A549 (cell line): ENCODE measurements around the gene UCKL1. TPM values are rescaled to one million over a fixed set of nuclear protein-coding genes. Genes with fewer than 3 reads are reported as not detected.
A peak's percentile ranks its signal among the peaks of the same experiment; 100 is the strongest.

Source experiments
- ATAC-seq, 2 experiments: fragments of 200-7000 bp in 1 of 2; fragments of >200 bp in 1 of 2; cut with Nextera tagmentation in 1 of 2; cut with Tn5 transposase in 1 of 2; 3 replicates each; pipeline versions ENCODE4 v1.8.0 to v1.9.1; 2018 to 2020; ENCODE audit warnings: mild to moderate bottlenecking in 1 of 2, moderate library complexity in 1 of 2
- CTCF ChIA-PET: fragments of 300-600 bp; sonication (Branson Sonifier 250); formaldehyde crosslinking; extraction: SDS; loops from one replicate; lab custom pipeline; 2021; ENCODE audit warnings: antibody characterized with exemption, inconsistent platforms; lab: Yijun Ruan, JAX
- POLR2A ChIA-PET: fragments of 350-600 bp; formaldehyde crosslinking; extraction: SDS; loops from one replicate; lab custom pipeline; 2021; ENCODE audit warnings: antibody characterized with exemption, inconsistent platforms; lab: Yijun Ruan, JAX
- DNase-seq, 2 experiments: peaks; one replicate each; pipeline versions ENCODE4 v3.0.0 to v3.0.0-alpha.2; 2011 to 2016; ENCODE audit warnings: low read depth in 1 of 2, low spot score in 1 of 2
- FAIRE-seq: peaks from 2 replicates; lab custom pipeline; 2011; peaks lifted over from hg19 to GRCh38; lab: Jason Lieb, UNC
- H3K27ac ChIP-seq, 2 experiments: fragments of >200 bp; sonication (Bioruptor Twin); formaldehyde crosslinking; 3 replicates each; pipeline ENCODE4 v1.5.1; 2016 to 2017
- H3K4me1 ChIP-seq: fragments of >200 bp; sonication (Bioruptor Twin); formaldehyde crosslinking; 3 replicates; pipeline ENCODE4 v1.6.1; 2016
- H3K4me2 ChIP-seq: fragments of >200 bp; sonication (Bioruptor Twin); formaldehyde crosslinking; 3 replicates; pipeline ENCODE4 v1.6.1; 2016
- H3K4me3 ChIP-seq: fragments of >200 bp; sonication (Bioruptor Twin); formaldehyde crosslinking; 3 replicates; pipeline ENCODE4 v1.5.1; 2016
- H3K9me3 ChIP-seq: fragments of >200 bp; sonication (Bioruptor Twin); formaldehyde crosslinking; 3 replicates; pipeline ENCODE4 v1.6.1; 2016
- ATOH8 ChIP-seq: fragments of 250-450 bp; sonication (Bioruptor Pico); IDR thresholded peaks from 2 replicates; pipeline ENCODE4 v1.5.0; 2020; ENCODE audit warnings: low read depth, mild to moderate bottlenecking, moderate library complexity
- BHLHE40 ChIP-seq: IDR thresholded peaks from 2 replicates; pipeline ENCODE4 v1.6.1; 2012; ENCODE audit warnings: low read depth, low read length, inconsistent platforms
- CBX2 ChIP-seq: fragments of 200-600 bp; sonication (generic); IDR thresholded peaks from 2 replicates; pipeline ENCODE4 v1.6.1; 2016; ENCODE audit warnings: low read depth, mild to moderate bottlenecking, borderline replicate concordance
- CHD4 ChIP-seq: fragments of 200-600 bp; sonication (generic); IDR thresholded peaks from 2 replicates; pipeline ENCODE4 v1.6.1; 2016; ENCODE audit warnings: antibody characterized with exemption, mild to moderate bottlenecking, borderline replicate concordance
- E2F6 ChIP-seq: IDR thresholded peaks from 2 replicates; pipeline ENCODE4 v1.6.1; 2012; ENCODE audit warnings: low read depth, borderline replicate concordance
- ELK1 ChIP-seq: fragments of 150-350 bp; IDR thresholded peaks from 2 replicates; pipeline ENCODE4 v1.6.1; 2014; ENCODE audit warnings: low read depth, mild to moderate bottlenecking, low read length
- FOSL2 ChIP-seq, 2 experiments: fragments of 450-650 bp in 1 of 2; fragments of >200 bp in 1 of 2; sonication (Bioruptor Twin) in 1 of 2; formaldehyde crosslinking; IDR thresholded peaks; 2 replicates each; pipeline versions ENCODE4 v1.5.0 to v1.6.1; 2016 to 2020; ENCODE audit warnings: mild to moderate bottlenecking in 1 of 2, moderate library complexity in 1 of 2
- HDAC2 ChIP-seq: fragments of 200-600 bp; sonication (generic); IDR thresholded peaks from 2 replicates; pipeline ENCODE4 v1.6.1; 2016
- HES2 ChIP-seq: fragments of >200 bp; sonication (Bioruptor Twin); formaldehyde crosslinking; IDR thresholded peaks from 2 replicates; pipeline ENCODE4 v1.6.1; 2016
- HOXA7 ChIP-seq: fragments of 250-450 bp; sonication (Bioruptor Pico); IDR thresholded peaks from 2 replicates; pipeline ENCODE4 v1.5.0; 2020; ENCODE audit warnings: mild to moderate bottlenecking, moderate library complexity
- HOXB13 ChIP-seq: fragments of 250-450 bp; sonication (Bioruptor Pico); IDR thresholded peaks from 2 replicates; pipeline ENCODE4 v1.5.0; 2020; ENCODE audit warnings: low read depth, mild to moderate bottlenecking, moderate library complexity
- JUNB ChIP-seq: fragments of >200 bp; sonication (Bioruptor Twin); formaldehyde crosslinking; IDR thresholded peaks from 2 replicates; pipeline ENCODE4 v1.6.1; 2016
- KDM1A ChIP-seq: fragments of 200-600 bp; sonication (generic); IDR thresholded peaks from 2 replicates; pipeline ENCODE4 v1.6.1; 2016; ENCODE audit warnings: low read depth, mild to moderate bottlenecking
- KDM5A ChIP-seq: fragments of 200-600 bp; sonication (generic); IDR thresholded peaks from 2 replicates; pipeline ENCODE4 v1.6.1; 2016; ENCODE audit warnings: antibody characterized with exemption, mild to moderate bottlenecking
- NFE2L2 ChIP-seq: fragments of 150-350 bp; conservative IDR thresholded peaks from 2 replicates; pipeline ENCODE4 v1.6.1; 2014; ENCODE audit warnings: low read length
- NPAS2 ChIP-seq: fragments of 250-450 bp; sonication (Bioruptor Pico); IDR thresholded peaks from 2 replicates; pipeline ENCODE4 v1.8.0; 2022; ENCODE audit warnings: mild to moderate bottlenecking, moderate library complexity, borderline replicate concordance
- PHF8 ChIP-seq: fragments of 200-600 bp; sonication (generic); IDR thresholded peaks from 2 replicates; pipeline ENCODE4 v1.6.1; 2016; ENCODE audit warnings: low read depth, mild to moderate bottlenecking, antibody characterized with exemption, moderate library complexity, borderline replicate concordance
- RFX5 ChIP-seq: fragments of 450-650 bp; IDR thresholded peaks from 2 replicates; pipeline ENCODE4 v1.7.1; 2014; ENCODE audit warnings: antibody characterized with exemption, mild to moderate bottlenecking, moderate library complexity
- RNF2 ChIP-seq: fragments of 200-600 bp; sonication (generic); IDR thresholded peaks from 2 replicates; pipeline ENCODE4 v1.6.1; 2016; ENCODE audit warnings: low read depth, mild to moderate bottlenecking, antibody characterized with exemption, moderate library complexity, borderline replicate concordance
- TFCP2L1 ChIP-seq: fragments of 250-450 bp; sonication (Bioruptor Pico); IDR thresholded peaks from 2 replicates; pipeline ENCODE4 v1.5.0; 2021; ENCODE audit warnings: mild to moderate bottlenecking
- ZC3H11A ChIP-seq: fragments of 450-650 bp; IDR thresholded peaks from 2 replicates; pipeline ENCODE4 v1.6.1; 2014; ENCODE audit warnings: antibody characterized with exemption, mild to moderate bottlenecking
- WGBS: methylation state at CpG from one replicate; pipeline ENCODE4 v1.1.6; 2017; ENCODE audit errors: missing lambda C conversion rate; 5-methylcytosine and 5-hydroxymethylcytosine counted together
- polyA plus RNA-seq, 4 experiments: library from polyadenylated mRNA; depleted of rRNA in 3 of 4; stranded (reverse); fragments of >200 nt; fragmentation: RNase III in 1 of 4; extraction: RNeasy Plus Mini Kit Qiagen cat#74134 plus additional on column Dnase treatment in 1 of 4; gene quantifications; 2 replicates in 3 of 4; 3 replicates in 1 of 4; pipeline ENCODE4 v1.2.3, GENCODE V29; 2011 to 2017

UCKL1 gene
- polyA plus RNA-seq, 2 of the 4 experiments (the other 2 are of a cell fraction), result 19.1 to 30.4 TPM

GRCh38 chr20:63940472-63941266 is 15.5 kb downstream of the UCKL1 start:
- ATAC-seq (no peak), DNase-seq (no peak), FAIRE-seq (no peak)
- Histone ChIP-seq H3K9me3 (no peaks in the 10 kb centered on the region), H3K4me3 (no peak overlapping the region), H3K27ac (no peak overlapping the region), H3K4me1 (peaks cover 5% of the 10 kb centered on the region; the same call in 1 of the 3 replicates), H3K4me2 (no peak overlapping the region)
- WGBS, result 97% methylated on average over 40 of the region's 58 CpGs
- POLR2A ChIA-PET, result interaction anchor here (1.2 kb wide), 1 partner anchor 17 kb away, joined by 3 read pairs; no protein-coding TSS in a partner anchor
- TF ChIP-seq BHLHE40, result no peak
- no peak for TF ChIP-seq HES2
- TF ChIP-seq CHD4, result no peak
- TF ChIP-seq RNF2, result no peak
- no peak for TF ChIP-seq HOXB13 (CRISPR knock-in tag)
- CTCF ChIA-PET, result no interaction called here

- CTCF ChIA-PET, result interaction anchor here (0.5 kb wide), 1 partner anchor 32 kb away, joined by 3 read pairs; no protein-coding TSS in a partner anchor
- DNase-seq, result no peak
- POLR2A ChIA-PET, result interaction anchor here (1.2 kb wide), 1 partner anchor 17 kb away, joined by 3 read pairs; no protein-coding TSS in a partner anchor
- H3K9me3 ChIP-seq, result no peaks in the 10 kb centered on the region
- no peak for FAIRE-seq
- no peak overlapping the region for H3K4me2 ChIP-seq
- no peak overlapping the region for H3K27ac ChIP-seq
- peaks cover 5% of the 10 kb centered on the region; the same call in 1 of the 3 replicates for H3K4me1 ChIP-seq
- no peak for ATAC-seq
- TF ChIP-seq FOSL2 (IDR thresholded peaks at IDR 0.05) (no peak), FOSL2 (CRISPR knock-in tag; IDR thresholded peaks at IDR 0.05) (no peak)
- H3K4me3 ChIP-seq, result no peak overlapping the region
- 94% methylated on average over 23 of the region's 23 CpGs for WGBS
These were observed 16.1 kb downstream of the UCKL1 start for GRCh38 chr20:63940071-63940471.

- POLR2A ChIA-PET, result interaction anchor here (1.2 kb wide), 1 partner anchor 18 kb away, joined by 3 read pairs; no protein-coding TSS in a partner anchor
These were observed 16.9 kb downstream of the UCKL1 start for GRCh38 chr20:63939061-63939935.

More at GRCh38 chr20:63939061-63939935, 16.9 kb downstream of the UCKL1 start:
- Histone ChIP-seq H3K9me3 (no peaks in the 10 kb centered on the region), H3K27ac (no peak overlapping the region), H3K4me3 (no peak overlapping the region), H3K4me1 (peaks cover 5% of the 10 kb centered on the region; the same call in 1 of the 3 replicates), H3K4me2 (no peak overlapping the region)
- TF ChIP-seq PHF8, result no peak
- TF ChIP-seq ATOH8 (CRISPR knock-in tag), result no peak
- TF ChIP-seq NFE2L2, result no peak
- no peak for TF ChIP-seq CBX2
- no peak for TF ChIP-seq RFX5
- TF ChIP-seq JUNB, result no peak
- TF ChIP-seq HDAC2, result no peak
- TF ChIP-seq KDM5A, result no peak
- TF ChIP-seq NPAS2 (CRISPR knock-in tag), result no peak
- no peak for TF ChIP-seq E2F6
- no peak for TF ChIP-seq HOXA7 (CRISPR knock-in tag)
- TF ChIP-seq ELK1, result no peak
- no peak for TF ChIP-seq BHLHE40
- no peak for TF ChIP-seq KDM1A
- TF ChIP-seq TFCP2L1, result no peak
- TF ChIP-seq ZC3H11A, result no peak
- WGBS, result 94% methylated on average over 22 of the region's 33 CpGs
- FAIRE-seq, result no peak
- peak in 1 of 2 experiments; percentile 31; a peak in 3 of 6 replicates for ATAC-seq
- DNase-seq, result no peak
- CTCF ChIA-PET, result interaction anchor here (0.5 kb wide), 1 partner anchor 33 kb away, joined by 3 read pairs; no protein-coding TSS in a partner anchor
